HUDEP-2 (cell line): ENCODE results near the gene C14orf132.

Experiments used
- DNase-seq, 76 experiments: peaks; one replicate each; lab custom pipeline; 2025; ENCODE audit not compliant: unreplicated experiment in 76 of 76; lab: John Stamatoyannopoulos, UW

The C14orf132 gene

DNA sequence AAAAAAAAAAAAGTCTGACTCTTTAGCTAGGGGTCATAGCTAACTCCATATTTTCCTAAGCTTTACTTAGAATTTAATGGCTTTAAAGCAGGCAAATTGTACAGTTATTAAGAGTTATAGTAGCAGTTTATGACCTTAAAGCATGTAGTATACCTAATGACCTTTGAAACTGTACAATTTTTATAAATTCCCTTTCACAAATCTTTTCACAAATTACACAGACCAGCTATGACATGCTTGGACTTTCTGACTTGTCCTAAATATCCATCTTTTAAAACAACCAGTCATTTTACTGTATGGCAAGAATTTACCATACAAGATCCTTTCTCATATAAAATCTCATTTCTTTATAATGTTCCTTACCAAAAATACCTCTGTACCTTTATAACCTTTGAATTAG lies 74.8 kb downstream of the C14orf132 start:
- no peak for DNase-seq

DNA sequence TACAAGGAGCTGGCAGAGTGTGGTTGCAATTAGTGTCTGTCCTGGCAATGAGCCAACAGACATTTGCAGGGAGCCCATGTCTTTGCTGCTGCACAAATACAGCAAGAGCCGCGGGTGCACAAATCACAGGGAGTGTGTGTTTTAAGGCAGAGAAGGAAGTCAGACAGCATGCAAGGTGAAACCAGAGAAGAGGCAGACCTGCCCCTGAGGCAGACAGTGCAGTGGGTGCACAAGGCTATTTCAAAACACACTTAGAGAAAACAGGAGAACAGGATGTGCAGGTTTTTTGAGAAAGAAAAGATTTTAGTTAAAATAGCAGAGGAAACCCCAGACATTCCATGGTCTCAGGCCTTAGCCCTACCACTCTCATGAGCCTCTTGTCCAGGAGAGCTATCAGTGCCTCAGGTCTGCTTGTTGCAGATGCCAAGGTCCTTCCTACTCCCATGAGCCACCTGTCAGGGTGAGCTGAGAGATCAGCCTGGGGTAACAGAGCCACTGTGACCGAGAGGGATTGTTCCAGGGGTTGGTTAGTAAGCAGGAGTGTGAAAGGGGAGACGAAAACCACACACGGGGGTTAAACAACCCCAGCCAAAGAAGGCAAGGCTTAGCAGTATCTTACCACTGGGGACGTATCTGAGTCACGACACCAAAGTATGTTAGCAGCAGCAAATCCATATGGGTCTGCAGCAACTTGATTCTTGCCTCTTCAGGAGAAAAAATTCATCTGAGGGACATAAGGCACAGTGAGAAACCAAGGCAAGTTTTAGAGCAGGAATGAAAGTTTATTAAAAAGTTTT lies 78.1 kb downstream of the C14orf132 start:
- no peak for DNase-seq

DNA sequence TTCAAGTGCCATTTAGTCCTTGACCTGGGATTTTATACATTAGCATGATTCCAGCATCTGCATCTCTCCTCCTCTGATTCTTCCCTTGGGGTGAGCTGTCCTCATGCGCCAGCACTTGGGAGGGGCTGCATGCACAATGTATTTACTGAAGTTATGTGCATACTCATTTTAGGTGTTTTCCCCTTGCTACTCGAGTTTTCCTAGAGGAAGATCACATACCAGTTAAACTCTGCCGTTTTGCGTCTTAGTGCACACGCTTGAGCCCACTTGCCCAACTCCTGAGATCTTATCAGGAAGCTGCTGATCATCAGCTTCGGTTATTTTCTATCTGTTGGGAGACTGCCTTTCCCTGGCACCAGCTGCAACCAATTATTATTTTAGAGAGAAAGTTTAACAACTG lies 78.8 kb downstream of the C14orf132 start:
- DNase-seq, result no peak

DNA sequence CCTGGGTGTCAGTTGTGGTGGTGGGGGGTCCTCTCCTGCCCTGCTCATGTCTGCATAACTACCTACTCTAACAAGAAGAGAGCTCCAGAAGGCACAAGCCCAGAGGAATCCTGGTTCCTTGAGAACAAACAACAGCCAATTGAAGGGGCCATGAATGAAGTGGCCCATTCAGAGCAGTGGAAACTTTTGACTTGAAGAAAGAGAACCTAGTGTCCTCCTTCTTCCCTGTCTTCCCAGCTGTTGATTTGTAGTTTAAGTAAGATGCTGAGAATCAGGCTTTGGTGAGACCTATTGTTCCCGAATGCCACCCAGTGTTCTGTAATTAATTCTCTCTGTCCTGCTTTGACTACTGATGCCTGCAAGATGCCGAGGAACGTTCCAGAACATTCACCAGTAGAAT lies 79.2 kb downstream of the C14orf132 start:
- DNase-seq, result no peak

DNA sequence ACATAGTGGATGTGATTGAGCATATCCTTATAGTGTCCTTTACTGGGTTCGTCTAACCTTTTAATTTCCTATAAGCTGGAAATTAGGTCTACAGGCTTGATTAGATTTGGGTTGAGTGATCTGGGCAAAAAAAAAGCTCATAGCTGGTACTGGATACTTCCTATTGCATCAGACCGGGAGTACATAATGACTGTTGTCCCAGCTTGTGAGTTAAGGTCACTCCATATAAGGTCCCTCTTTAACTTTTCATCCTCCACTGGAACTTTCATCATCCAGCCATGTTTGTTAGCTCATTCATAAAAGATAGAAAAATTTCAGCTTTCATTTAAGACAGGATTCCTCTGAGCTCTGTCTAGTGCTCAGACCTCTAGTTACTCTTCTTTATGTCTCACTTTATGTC lies 80.8 kb downstream of the C14orf132 start:
- DNase-seq, result no peak

DNA sequence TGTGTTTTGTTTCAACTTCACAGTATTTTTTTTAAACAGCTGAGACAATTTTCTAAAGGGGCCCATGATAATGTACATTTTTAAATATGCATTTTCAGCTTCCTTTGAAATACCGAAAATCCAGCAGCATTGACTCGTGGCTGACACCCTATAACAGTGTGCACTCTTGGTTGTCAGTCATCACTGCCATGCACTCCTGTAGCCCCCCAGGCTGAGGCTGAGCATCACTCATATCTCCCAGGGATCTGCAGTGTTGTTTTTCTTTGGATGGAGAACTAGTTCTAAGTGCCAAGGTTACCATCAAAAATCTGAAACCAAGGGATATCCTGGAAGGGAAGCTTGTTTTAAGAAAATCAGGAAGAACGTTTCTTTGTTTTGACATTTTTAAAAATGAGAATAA lies 81.2 kb downstream of the C14orf132 start:
- no peak for DNase-seq

DNA sequence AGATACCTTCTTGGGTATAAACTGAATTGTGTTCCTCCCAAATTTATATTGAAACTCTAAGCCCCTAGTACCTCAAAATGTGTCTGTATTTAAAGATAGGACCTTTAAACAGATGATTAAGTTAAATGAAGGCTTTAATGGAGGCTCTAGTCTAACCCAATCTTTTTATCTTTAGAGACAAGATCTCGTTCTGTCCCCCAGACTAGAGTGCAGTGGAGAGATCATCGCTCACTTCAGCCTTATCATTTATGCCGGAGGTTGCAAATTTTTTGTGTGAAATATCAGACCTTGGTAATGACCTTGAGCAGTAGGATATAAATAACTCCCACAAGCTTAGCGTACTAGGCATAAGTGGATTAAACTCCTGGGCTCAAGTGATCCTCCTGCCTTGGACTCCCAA lies 81.8 kb downstream of the C14orf132 start:
- no peak for DNase-seq

DNA sequence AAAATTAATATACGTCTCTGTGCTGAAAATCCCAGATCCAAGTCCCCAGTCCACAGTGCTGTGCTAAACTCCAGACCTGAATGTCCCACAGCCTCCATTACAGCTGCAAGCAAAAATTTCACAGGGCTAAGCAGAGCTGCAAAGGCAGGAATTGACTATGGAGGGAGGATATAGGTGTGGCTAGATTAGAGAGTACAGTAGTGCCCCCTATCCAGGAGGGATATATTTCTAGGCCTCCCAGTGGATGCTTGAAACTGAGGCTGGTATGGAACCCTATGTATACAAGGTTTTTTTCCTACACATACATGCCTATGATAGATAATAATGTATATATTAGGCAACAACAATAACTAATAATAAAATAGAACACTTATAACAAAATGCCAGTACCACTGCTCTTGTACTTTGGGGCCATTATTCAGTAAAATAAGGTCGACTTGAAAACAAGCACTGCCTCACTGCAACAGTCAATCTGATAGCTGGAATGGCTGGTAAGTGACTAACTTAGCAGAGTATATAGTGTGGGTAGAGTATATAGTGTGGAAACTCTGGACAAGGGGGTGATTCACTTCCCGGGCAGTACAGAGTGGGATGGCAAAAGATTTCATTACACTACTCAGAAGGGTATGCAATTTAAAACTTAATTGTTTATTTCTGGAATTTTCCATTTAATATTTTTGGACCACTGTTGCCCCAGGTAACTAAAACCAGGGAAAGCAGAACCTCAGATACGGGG lies 82.7 kb downstream of the C14orf132 start:
- DNase-seq, result no peak

DNA sequence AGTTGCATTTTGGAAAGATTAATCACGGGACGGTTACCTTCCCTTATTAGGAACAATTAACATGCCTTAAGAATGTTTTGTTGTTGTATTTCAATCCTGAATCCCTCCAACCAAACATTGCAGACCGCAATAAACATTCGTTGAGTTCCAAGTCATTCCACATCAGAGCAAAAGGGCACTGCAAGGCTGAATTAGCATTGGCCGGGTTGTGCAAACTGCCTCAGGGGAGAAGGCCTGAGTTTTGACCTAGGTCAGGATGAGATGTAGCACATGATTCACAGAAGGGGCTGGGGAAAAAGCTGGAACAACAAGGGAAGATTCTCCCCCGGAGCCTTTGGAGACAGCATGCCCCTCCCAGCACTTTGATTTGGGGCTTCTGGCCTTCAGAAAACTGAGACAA lies 83.3 kb downstream of the C14orf132 start:
- DNase-seq, result no peak

DNA sequence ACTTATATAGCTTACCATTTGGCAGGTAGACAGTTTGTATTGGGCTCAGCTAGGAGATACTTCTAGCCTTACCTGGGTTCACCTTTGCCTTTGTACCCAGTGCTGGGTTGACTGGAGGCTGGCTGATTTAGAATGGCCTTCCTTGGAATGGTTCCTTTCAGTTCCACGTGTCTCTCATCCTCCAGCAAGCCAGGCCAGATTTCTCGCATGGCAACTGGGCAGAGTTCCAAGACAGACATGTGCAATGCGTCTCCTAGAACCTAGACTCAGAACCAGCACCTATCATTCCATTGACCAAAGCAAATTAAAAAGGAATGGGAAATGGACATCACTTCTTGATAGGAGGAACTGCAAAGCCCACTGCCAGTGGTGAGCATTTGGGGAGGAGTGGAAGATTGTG lies 86.4 kb downstream of the C14orf132 start:
- DNase-seq, result no peak

DNA sequence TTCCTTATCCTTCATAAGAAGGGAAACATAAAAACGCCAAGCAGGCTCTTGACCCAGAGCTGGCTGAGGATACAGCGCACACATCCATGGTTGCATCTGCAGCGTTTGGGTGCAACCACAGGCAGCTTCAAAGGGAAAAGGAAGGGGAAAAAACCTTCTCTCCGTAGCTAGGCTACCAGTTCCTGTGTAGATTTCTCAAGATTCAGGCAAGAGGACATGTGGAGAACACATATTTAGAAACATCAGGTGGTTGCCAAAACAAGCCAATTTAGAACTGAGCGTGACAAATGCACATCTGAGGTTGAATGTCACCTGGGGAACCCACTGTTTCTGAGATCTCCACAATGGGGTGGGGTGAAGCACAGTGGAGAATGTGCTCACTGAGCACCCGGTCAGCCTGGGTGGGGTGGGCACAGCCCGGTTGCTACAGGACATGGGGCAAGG lies 87.2 kb downstream of the C14orf132 start:
- DNase-seq, result no peak

DNA sequence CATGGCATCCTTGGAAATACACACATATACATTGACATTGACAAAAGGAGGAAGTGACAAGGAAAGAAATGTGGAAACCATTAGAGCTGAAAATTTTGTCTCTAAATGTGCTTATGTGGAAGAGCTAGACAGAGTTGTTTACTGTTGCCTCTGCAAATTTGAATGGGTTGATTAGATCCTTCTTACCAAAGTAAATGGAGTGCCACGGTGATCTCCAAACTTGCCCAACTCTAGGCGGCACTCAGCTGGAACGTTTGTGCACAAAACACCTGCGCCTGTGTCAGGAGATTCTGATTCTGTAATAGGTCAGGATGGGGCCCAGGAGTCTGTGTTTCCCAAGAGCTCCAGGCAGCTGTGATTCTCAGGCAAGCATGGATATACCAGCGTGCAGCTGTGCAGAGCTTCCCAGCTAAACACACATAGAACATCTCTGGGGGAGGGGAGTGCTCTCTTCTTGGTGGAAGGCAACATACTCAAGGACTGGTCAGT lies 87.7 kb downstream of the C14orf132 start:
- DNase-seq, result no peak

DNA sequence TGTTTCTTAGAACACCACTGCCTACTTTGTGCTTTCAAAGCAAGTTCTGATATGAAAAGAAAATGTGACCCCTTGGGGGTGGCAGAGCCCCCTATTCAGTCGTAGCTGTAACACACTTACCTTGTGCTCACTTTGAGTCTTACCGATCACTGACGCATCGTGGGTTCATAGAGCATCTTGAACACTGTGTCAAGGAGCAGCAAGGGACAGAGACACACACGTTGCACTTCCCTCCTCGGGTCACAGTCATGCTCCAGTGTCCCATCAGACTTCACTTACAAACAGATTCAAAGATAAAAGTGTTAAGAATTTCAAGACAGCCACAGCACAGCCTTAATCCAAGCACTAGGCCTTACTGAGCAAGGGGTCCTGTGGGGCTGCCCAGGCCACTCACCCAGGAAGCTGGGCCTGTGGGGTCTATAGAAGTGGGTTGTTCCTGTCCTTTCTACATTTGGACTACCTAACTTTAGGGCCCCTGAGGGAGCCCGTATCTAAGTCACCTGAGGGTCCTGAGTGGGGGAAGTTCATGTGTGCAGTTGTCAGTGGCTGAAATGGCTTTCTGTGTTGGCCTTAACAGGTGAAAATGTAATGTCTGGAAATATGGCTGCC lies 90.1 kb downstream of the C14orf132 start:
- DNase-seq, result no peak

DNA sequence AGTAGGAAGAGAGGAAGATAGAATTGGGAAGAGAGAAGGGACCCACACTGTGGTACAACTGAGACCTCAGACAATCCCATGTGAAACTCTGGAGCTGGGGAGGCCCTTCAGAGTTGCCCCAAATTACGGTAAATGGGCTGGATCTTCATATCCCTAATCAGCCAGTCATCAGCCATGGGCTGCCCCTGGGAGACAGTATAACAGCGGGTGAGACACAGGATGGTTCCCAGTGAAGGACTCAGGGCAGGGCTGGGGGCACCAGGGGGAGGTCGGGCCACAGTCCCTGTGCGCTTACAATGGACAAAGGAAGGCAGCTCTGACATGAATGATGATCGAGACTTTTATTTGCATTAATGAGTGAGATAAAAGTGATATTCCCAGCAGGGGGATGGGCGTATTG lies 91.2 kb downstream of the C14orf132 start:
- DNase-seq, result no peak

DNA sequence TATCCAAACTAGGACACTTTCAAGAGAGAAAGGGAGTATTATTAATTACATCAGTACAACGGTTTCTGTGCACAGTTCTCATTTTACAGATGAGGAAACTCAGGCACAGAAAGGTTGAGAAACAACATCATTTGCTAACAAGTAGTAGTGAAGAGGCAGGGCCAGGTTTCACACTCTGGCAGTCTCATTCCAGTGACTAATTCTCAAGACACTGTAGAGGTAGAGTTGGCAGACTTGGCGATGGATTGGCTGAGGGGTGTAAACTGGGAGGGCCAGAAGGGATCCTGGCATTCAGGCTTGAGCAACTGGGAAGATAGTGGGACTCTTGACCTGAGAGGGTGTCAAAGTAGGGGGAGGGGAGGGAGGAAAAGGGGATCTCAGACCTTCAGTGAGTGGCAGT lies 91.7 kb downstream of the C14orf132 start:
- no peak for DNase-seq

DNA sequence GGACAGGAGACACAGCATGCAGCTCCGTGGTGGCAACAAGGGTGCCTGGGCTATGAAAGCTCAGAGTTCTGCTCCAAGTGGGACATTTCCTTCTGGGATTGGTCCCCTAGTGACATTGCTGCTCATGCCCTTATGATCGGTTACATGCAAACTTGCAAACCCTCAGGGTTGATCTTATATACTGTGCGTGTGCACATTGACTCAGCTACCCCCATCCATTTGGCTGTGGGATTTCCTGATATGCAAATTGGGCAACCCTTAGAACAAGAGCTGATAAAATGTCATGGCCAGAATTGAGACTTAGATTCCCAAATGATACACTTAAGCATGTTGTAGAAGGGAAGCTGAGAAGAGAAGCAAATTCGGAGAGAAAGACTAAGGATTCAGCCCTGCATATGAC lies 92.7 kb downstream of the C14orf132 start:
- no peak for DNase-seq

DNA sequence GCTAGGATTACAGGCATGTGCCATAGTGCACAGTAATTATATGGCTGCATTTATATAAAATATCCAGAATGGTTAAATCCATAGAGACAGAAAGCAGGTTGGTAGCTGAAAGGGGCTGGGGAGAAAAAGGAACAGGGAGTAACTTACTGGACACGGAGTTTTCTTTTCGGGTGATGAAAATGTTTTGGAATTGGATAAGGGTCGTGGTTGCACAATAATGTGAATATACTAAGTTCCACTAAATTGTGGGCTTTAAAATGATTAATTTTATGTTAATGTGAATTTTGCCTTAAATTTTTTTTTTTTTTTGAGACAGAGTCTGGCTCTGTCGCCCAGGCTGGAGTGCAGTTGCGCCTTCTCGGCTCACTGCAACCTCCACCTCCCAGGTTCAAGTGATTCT lies 95.3 kb downstream of the C14orf132 start:
- no peak for DNase-seq

DNA sequence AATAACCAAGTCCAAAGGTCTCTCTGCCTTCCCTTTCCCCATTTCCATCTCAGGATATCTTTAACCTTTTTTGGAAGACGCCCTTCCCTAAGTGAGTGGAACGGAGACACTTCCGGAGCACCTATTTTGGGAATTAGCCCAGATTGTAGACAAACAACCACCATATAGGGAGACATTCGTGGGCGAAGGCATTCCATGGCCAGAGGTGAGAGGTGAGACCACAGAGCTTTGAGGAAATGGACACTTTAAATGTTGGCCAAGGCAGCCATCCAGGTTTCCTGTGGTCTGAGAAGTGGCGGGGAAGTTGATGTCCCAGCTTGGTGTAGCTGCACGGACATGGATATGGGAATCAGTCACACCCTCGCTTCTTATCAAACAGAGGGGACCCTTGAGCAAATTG lies 96.1 kb downstream of the C14orf132 start:
- no peak for DNase-seq

DNA sequence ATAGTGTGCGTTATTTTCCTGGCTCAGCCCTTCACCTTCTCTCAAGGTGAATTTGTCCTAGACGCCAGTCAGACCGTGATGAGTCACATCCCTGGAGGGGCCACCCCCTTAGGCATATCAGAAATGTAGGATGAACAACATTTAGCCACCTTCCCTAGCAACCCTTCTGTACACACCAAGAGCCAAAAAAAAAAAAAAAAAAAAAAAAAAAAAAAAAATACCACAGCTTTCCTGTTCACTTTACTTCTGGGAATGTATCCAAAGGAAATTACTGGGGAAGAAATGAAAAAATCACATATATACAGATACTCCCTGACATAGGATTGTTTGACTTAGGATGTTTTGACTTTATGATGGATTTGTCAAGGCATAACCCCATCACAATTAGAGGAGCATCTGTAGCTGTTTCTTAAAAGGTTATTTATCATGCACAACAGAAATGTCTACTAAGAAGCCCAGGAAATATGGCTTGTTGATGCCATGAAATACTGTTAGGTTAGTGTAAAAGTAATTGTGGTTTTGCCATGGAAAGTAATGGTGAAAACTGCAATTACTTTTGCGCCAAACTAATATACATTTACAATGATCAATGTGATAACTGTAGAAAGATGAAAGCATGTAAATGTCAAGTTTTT lies 97.3 kb downstream of the C14orf132 start:
- no peak for DNase-seq

DNA sequence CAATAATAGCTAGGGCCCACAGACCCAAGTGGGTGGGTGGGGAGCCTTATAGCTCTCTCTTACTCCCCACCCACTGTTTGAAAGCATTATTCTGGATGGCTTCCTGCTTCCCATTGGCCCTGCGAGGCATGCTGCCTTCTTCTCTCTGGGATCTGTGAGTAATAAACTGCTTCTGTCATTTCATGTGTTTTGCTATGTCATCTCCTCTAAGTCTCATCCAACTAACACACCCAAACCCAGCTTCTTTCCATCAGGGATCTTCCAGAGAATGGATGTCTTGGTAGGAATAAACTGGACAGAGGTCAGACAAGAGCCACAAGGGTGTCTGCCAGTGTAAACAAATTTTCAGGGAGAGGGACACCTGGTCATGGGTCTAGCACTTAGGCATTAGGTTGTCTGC lies 99.1 kb downstream of the C14orf132 start:
- no peak for DNase-seq

DNA sequence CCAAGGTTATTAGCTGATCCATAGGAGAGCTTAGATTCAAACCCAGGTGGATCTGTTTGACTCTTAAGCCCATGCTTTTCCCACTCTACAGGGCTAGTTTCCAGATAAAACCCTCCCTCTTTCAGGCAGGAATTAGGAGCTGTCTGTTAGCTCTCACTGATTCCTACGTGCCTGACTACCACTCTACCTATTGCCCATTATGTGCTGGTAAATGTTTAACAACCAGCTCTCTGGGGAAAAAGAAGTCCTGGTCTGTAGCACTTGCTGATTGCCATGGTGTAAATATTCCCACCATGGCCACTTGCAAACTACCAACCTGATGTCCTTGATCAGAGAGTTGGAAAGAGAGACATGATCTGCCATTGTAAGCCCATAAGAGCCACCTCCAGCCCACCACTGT lies 100.0 kb downstream of the C14orf132 start:
- no peak for DNase-seq
